PFSK-1 (cell line): ENCODE measurements around the gene UACA.

Experiments used
- POLR2AphosphoS5 ChIP-seq: IDR thresholded peaks from 2 replicates; pipeline ENCODE4 v1.6.1; 2012; ENCODE audit warnings: low read depth, mild to moderate bottlenecking, control low read depth, low read length, moderate library complexity
- SIN3A ChIP-seq: IDR thresholded peaks from 2 replicates; pipeline ENCODE4 v1.6.1; 2012; ENCODE audit warnings: mild to moderate bottlenecking, low read length, moderate library complexity, borderline replicate concordance; ENCODE audit not compliant: insufficient read depth
- TAF1 ChIP-seq: IDR thresholded peaks from 2 replicates; pipeline ENCODE4 v1.6.1; 2012; ENCODE audit warnings: low read length, control low read depth, borderline replicate concordance; ENCODE audit not compliant: insufficient read depth
- TF ChIP-seq, protein P1 (sequence below), 2 experiments: IDR thresholded peaks; 2 replicates each; pipeline versions ENCODE4 v1.6.1 to v1.8.0; 2011 to 2012; ENCODE audit warnings: low read depth in 2 of 2, low read length in 2 of 2, control low read depth in 1 of 2, inconsistent platforms in 1 of 2, mild to moderate bottlenecking in 1 of 2, moderate library complexity in 1 of 2; ENCODE audit not compliant: insufficient read depth in 1 of 2

DNA sequence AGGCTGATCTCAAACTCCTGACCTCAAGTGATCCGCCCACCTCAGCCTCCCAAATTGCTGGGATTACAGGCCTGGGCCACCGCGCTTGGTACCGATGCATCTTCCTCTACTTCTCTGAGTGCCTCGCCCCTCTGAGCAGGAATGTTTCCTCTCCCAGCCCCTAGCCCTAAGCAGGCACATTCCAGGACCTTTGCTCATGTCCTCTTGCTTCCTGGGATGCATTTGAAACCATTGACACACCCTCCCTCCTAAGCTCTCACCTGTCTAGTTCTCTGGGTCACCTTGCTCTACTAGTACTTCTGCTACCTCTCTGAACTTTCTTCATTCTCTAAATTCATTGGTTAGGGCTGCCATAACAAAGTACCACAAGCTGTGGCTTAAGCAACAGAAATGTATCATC lies 17.9 kb upstream of the UACA start:
- TF ChIP-seq POLR2AphosphoS5 (no peak), TAF1 (no peak), SIN3A (no peak)
- TF ChIP-seq, protein P1, sequence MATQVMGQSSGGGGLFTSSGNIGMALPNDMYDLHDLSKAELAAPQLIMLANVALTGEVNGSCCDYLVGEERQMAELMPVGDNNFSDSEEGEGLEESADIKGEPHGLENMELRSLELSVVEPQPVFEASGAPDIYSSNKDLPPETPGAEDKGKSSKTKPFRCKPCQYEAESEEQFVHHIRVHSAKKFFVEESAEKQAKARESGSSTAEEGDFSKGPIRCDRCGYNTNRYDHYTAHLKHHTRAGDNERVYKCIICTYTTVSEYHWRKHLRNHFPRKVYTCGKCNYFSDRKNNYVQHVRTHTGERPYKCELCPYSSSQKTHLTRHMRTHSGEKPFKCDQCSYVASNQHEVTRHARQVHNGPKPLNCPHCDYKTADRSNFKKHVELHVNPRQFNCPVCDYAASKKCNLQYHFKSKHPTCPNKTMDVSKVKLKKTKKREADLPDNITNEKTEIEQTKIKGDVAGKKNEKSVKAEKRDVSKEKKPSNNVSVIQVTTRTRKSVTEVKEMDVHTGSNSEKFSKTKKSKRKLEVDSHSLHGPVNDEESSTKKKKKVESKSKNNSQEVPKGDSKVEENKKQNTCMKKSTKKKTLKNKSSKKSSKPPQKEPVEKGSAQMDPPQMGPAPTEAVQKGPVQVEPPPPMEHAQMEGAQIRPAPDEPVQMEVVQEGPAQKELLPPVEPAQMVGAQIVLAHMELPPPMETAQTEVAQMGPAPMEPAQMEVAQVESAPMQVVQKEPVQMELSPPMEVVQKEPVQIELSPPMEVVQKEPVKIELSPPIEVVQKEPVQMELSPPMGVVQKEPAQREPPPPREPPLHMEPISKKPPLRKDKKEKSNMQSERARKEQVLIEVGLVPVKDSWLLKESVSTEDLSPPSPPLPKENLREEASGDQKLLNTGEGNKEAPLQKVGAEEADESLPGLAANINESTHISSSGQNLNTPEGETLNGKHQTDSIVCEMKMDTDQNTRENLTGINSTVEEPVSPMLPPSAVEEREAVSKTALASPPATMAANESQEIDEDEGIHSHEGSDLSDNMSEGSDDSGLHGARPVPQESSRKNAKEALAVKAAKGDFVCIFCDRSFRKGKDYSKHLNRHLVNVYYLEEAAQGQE (IDR thresholded peaks at IDR 0.05; ENCODE audit: insufficient read depth in 1 of 2, low read depth in 2 of 2, low read length in 2 of 2) = no peak
